Measurements from ENCODE around the gene ZSWIM3.
A peak's percentile ranks its signal among the peaks of the same experiment; 100 is the strongest.
"Not testable (repeated sequence)": the region's sequence is repeated elsewhere in the genome, so short reads cannot be mapped to it uniquely, and the experiment has no call there.

ZSWIM3 gene

GRCh38 chr20:45890985-45891983 lies 33.9 kb downstream of the ZSWIM3 start, which contains the start of the genes CTSA and NEURL2:
TSS of gene CTSA (plus strand) at chr20:45891335. CDS start at chr20:45891569, 234 bp downstream.
TSS of gene NEURL2 (minus strand) at chr20:45891208. CDS start at chr20:45890991, 217 bp downstream.
- peak; percentile 93 for DNase-seq (ENCODE audit: low spot score)

- DNase-seq (ENCODE audit: low spot score): no peak
Observed at GRCh38 chr20:45892049-45892825, 34.8 kb downstream of the ZSWIM3 start.

DNA sequence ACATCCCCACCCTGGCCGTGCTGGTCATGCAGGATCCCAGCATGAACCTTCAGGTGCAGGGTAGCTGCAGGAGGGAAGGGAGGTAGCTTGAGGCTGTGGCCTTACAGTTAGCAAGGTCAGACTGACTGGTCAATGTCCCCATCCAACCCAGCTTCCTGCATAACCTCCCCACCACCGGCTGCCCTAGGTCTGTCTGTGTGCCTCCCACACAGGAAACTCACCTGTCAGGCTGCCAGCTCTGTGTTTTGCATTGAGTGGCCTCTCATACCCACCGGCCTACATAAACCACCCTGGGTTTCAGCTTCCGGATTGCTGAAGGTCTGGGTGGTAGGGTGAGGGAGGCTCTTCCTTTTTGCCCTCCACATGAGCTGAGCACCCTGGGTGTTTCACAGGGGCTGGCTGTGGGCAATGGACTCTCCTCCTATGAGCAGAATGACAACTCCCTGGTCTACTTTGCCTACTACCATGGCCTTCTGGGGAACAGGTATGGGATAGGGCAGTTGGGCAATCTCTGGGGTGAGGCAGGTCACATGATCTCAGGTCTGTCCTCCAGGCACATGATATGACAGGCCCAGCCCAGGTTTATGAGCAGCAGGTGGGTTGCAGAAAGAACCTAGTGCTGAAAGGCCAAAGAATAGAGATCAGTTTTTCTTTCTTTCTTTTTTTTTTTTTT lies 35.5 kb downstream of the ZSWIM3 start:
- DNase-seq (ENCODE audit: low spot score): no peak

DNA sequence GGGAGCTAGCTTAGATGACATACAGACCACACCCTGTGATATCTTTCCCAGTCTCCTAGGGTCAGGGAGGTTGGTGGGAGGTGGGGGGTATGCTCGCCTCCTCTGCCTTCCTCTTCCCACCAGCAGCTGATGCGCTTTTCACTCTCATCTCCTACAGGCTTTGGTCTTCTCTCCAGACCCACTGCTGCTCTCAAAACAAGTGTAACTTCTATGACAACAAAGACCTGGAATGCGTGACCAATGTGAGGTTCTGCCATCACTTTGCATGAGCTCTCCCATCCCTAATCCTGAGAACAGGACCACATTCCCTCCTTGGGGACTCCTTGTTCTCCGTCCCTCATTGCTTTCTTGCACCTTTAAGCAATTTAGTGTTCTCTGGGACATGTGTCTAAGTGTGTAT lies 36.4 kb downstream of the ZSWIM3 start:
- no peak for DNase-seq (ENCODE audit: low spot score)

DNA sequence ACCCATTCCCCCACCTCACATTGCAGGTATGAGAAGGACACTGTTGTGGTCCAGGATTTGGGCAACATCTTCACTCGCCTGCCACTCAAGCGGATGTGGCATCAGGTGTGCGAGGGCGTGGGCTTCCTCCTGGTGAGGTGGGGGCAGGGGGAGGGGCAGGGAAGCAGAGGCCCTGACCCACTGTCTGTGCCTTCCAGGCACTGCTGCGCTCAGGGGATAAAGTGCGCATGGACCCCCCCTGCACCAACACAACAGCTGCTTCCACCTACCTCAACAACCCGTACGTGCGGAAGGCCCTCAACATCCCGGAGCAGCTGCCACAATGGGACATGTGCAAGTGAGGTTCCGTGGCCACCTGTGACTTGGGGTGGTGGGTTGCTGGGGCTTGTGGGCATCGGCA lies 37.4 kb downstream of the ZSWIM3 start:
- DNase-seq (ENCODE audit: low spot score): no peak

GRCh38 chr20:45896641-45897161 lies 39.3 kb downstream of the ZSWIM3 start:
- DNase-seq (ENCODE audit: low spot score): no peak

- DNase-seq (ENCODE audit: low spot score): no peak
Observed at GRCh38 chr20:45897289-45897688, 39.9 kb downstream of the ZSWIM3 start.

DNA sequence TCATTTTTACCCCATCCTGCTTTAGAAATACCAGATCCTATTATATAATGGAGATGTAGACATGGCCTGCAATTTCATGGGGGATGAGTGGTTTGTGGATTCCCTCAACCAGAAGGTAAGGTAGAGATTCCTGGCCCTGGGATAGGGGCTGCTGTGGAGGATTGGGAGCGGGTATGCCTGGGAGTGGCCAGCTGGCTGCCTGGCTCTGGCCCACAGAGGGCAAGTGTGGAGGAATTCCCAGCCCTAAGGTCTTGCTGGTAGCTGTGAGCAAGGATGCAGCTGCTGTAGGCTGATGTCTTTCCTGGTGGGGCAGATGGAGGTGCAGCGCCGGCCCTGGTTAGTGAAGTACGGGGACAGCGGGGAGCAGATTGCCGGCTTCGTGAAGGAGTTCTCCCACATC lies 40.3 kb downstream of the ZSWIM3 start:
- no peak for DNase-seq (ENCODE audit: low spot score)

- no peak for DNase-seq (ENCODE audit: low spot score)
Observed at GRCh38 chr20:45898285-45898684, 40.9 kb downstream of the ZSWIM3 start.

GRCh38 chr20:45899046-45899835 lies 41.8 kb downstream of the ZSWIM3 start:
- no peak for DNase-seq (ENCODE audit: low spot score)

DNA sequence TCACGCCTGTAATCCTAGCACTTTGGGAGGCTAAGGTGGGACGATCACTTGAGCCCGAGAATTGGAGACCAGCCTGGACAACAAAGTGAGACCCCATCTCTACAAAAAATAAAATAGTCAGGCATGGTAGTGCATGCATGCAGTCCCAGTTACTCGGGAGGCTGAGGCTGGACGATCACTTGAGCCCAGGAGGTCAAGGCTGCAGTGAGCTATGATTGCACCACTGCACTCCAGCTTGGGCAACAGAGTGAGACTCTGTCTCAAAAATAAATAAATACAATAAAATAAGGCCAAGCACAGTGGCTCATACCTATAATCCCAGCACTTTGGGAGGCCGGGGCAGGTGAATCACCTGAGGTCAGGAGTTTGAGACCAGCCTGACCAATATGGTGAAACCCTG lies 43.9 kb downstream of the ZSWIM3 start:
- DNase-seq (ENCODE audit: low spot score): not testable (repeated sequence)

DNA sequence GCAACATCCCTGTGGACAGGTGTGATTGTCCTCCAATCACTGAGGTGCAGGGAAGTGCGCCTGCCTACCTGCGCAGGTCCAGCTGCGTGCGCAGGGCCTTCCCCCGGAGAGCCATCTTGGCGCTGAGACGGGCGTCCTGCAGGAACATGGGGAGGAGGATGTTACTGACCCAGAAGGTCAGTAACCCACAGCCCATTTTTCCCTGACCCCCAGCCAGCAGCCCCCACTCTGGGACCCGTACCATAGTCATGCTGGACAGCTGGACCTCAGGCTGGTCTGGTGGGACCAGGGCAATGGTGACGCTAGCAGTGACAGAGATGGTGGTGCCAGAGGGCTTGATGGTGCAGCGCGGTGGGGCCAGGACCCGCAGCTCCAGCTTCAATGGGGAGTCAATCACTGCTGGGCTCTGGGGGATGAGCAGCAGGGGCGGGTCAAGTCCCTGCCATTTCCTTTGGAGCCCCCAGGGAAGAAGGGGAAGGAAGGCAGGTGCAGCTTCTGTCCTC lies 44.8 kb downstream of the ZSWIM3 start:
- no peak for DNase-seq (ENCODE audit: low spot score)

- DNase-seq (ENCODE audit: low spot score): no peak
Observed at GRCh38 chr20:45904583-45905504, 47.4 kb downstream of the ZSWIM3 start.

GRCh38 chr20:45905505-45906079 lies 48.2 kb downstream of the ZSWIM3 start:
- no peak for DNase-seq (ENCODE audit: low spot score)

DNA sequence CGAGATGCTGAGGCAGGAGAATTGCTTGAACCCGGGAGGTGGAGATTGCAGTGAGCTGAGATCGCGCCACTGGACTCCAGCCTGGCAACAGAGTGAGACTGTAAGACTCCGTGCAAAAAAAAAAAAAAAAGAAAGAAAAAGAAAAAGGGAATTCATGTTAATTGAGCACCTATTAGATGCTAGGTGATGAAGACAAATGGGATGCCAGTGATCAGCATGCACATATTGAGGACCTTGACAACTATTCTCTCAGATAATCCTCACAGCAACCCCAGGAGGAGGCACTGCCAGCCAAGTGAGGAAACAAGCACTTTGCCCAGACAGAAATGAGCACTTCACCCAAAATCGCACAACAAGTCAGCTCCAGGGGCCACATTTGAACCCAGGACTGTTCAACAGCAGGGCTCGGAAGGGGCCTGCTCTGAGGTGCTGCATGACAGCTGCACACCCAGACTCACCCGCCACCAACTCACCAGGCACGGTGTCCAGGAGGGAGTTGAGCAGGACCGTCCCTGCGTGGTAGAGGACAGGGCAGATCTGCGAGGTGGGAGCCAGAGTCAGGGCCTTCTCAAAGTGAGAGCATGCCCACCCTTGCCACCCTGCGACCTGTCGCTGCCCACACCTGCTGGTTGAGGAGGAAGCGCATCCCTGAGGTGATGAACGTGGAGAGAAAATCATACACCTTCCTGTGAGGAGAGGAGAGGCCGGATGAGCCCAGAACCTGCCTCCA lies 50.0 kb downstream of the ZSWIM3 start:
- DNase-seq (ENCODE audit: low spot score): no peak

GRCh38 chr20:45908084-45908483 lies 50.7 kb downstream of the ZSWIM3 start:
- DNase-seq (ENCODE audit: low spot score): no peak

GRCh38 chr20:45909336-45909808 lies 52.0 kb downstream of the ZSWIM3 start:
- no peak for DNase-seq (ENCODE audit: low spot score)

GRCh38 chr20:45909817-45910669 lies 52.6 kb downstream of the ZSWIM3 start:
- no peak for DNase-seq (ENCODE audit: low spot score)
